ENCODE results near the gene CMIP. TPM values are rescaled to one million over a fixed set of nuclear protein-coding genes. Genes with fewer than 3 reads are reported as not detected.
A peak's percentile ranks its signal among the peaks of the same experiment; 100 is the strongest.

The CMIP gene
- total RNA-seq, 4 donors from 2014 or later, result 40.0 to 69.6 (median 47.0) TPM

DNA sequence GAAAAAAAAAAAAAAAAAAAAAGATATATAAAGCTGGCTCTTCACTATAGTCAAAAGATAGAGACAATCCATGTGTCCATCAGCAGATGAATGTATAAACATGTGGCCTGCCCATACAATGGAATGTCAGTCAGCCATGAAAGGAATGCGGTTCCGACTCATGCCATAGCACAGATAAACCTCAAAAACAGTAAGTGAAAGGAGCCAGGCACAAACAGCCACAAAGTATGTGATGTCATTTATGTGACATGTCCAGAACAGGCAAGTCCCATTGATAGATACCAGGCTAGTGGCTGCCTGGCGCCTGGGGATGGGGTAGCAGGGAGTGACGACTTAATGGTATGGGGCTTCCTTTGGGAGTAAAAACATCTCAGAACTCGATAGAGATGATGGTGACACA lies 155.7 kb downstream of the CMIP start:
- WGBS, 2 donors (ENCODE audit: low coverage in 1 of 2), result 88 to 89% methylated on average over 2 to 5 of the region's 5 CpGs
- in situ Hi-C loops (cut with MboI; ENCODE audit: low pct_ligation_motif_present in 1 of 4, low pct_unique_long_range_greater_than_20kb in 1 of 4, low sequenced_read_pairs in 3 of 4), result loop anchor here in 1 of 4 donors (25.0 kb wide), 1 partner anchor 188 kb away; no protein-coding TSS in a partner anchor
- Histone ChIP-seq H3K4me3 (no peak overlapping the region), H3K27me3 (no peaks in the 10 kb centered on the region), H3K4me1 (peaks cover 0 to 21% (median 9%) of the 10 kb centered on the region in 4 donors), H3K27ac (peak overlapping the region in 1 of 4 donors; percentile 22), H3K9me3 (no peaks in the 10 kb centered on the region), H3K36me3 (no peaks in the 10 kb centered on the region)
- intact Hi-C loops (cut with DNase I; ENCODE audit: low total_unique reads), result no loop called here
- DNase-seq, result no peak
- TF ChIP-seq EP300 (IDR thresholded peaks at IDR 0.05; ENCODE audit: low read depth) (no peak), POLR2A (IDR thresholded peaks at IDR 0.05) (no peak), POLR2AphosphoS5 (IDR thresholded peaks at IDR 0.05) (peak in 2 of 3 donors; percentile 51)
- TF ChIP-seq, protein P1, sequence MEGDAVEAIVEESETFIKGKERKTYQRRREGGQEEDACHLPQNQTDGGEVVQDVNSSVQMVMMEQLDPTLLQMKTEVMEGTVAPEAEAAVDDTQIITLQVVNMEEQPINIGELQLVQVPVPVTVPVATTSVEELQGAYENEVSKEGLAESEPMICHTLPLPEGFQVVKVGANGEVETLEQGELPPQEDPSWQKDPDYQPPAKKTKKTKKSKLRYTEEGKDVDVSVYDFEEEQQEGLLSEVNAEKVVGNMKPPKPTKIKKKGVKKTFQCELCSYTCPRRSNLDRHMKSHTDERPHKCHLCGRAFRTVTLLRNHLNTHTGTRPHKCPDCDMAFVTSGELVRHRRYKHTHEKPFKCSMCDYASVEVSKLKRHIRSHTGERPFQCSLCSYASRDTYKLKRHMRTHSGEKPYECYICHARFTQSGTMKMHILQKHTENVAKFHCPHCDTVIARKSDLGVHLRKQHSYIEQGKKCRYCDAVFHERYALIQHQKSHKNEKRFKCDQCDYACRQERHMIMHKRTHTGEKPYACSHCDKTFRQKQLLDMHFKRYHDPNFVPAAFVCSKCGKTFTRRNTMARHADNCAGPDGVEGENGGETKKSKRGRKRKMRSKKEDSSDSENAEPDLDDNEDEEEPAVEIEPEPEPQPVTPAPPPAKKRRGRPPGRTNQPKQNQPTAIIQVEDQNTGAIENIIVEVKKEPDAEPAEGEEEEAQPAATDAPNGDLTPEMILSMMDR (IDR thresholded peaks at IDR 0.05), result no peak

DNA sequence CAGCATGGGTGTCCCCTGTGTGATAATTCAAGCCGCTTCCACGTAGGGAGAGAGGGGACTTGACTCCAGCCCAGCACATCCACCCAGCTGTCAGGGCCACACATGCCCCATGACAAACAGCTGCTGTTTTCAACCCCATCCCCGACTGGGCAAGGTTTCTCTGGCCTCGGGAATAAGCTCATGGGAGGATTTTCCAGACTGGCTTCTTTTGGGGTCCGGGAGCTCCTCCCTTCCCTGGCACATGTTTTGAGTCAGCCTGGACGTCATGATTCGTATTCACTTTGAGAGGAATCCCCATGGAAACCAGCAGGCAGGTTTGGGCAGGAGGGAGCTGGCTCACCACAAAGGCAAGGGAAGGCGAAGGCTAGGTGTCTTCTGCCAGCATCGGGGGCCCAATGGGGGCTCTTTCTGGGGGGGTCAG lies 156.4 kb downstream of the CMIP start:
- Histone ChIP-seq H3K4me1 (peaks cover 0 to 21% (median 9%) of the 10 kb centered on the region in 4 donors), H3K4me3 (no peak overlapping the region), H3K27me3 (no peaks in the 10 kb centered on the region), H3K9me3 (no peaks in the 10 kb centered on the region), H3K27ac (peak overlapping the region in 2 of 4 donors; percentile 19 to 22), H3K36me3 (no peaks in the 10 kb centered on the region)
- intact Hi-C loops (cut with DNase I; ENCODE audit: low total_unique reads) (no loop called here), in situ Hi-C loops (cut with MboI; ENCODE audit: low pct_ligation_motif_present in 1 of 4, low pct_unique_long_range_greater_than_20kb in 1 of 4, low sequenced_read_pairs in 3 of 4) (loop anchor here in 1 of 4 donors (25.0 kb wide), 1 partner anchor 189 kb away; no protein-coding TSS in a partner anchor)
- TF ChIP-seq EP300 (IDR thresholded peaks at IDR 0.05; ENCODE audit: low read depth) (no peak), POLR2A (IDR thresholded peaks at IDR 0.05) (no peak), POLR2AphosphoS5 (IDR thresholded peaks at IDR 0.05) (no peak)
- TF ChIP-seq, protein P1 (IDR thresholded peaks at IDR 0.05), result no peak
- 66% methylated on average over 9 of the region's 9 CpGs; no CpG with 5 or more reads in 1 of the 2 donors for WGBS, 2 donors (ENCODE audit: low coverage in 1 of 2)
- DNase-seq, result no peak

DNA sequence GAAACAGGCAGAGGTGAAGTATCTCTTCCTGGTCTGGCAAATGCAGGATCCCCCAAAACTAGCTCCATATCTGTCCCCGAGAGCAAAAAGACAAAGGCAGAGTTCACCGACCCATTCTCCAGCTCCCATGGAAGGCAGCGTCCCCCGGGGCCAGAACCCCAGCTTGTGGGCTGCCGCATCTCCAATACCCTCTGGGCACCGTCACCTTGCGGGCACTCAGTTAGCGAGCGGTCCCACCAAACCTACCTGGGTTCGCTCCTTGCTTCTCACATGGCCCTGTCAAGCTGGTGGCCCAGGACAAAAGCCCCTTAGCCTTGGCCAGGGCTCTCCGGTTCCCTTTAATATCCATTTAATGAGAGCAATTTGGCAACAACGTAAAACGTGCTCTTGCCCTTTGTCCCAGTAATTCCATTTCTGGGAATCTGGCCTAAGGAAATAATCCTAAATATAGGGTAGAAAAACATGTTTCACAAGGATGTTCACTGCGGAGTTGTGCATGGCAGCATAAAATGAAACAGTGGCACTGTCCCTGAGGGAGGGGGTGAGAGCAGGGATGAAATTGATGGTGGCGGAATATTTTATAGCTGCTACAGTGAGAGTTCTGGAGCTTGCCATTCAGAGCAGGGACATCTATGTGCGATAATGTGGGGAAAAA lies 157.1 kb downstream of the CMIP start:
- no peaks in the 10 kb centered on the region for H3K9me3 ChIP-seq
- intact Hi-C loops (cut with DNase I; ENCODE audit: low total_unique reads) (no loop called here), in situ Hi-C loops (cut with MboI; ENCODE audit: low pct_ligation_motif_present in 1 of 4, low pct_unique_long_range_greater_than_20kb in 1 of 4, low sequenced_read_pairs in 3 of 4) (loop anchor here in 1 of 4 donors (25.0 kb wide), 1 partner anchor 189 kb away; no protein-coding TSS in a partner anchor)
- TF ChIP-seq, protein P1 (IDR thresholded peaks at IDR 0.05), result no peak
- TF ChIP-seq POLR2A (IDR thresholded peaks at IDR 0.05) (no peak), POLR2AphosphoS5 (IDR thresholded peaks at IDR 0.05) (no peak), EP300 (IDR thresholded peaks at IDR 0.05; ENCODE audit: low read depth) (no peak)
- no peak for DNase-seq
- H3K27me3 ChIP-seq, result no peaks in the 10 kb centered on the region
- no peaks in the 10 kb centered on the region for H3K36me3 ChIP-seq
- peaks cover 0 to 21% (median 9%) of the 10 kb centered on the region in 4 donors for H3K4me1 ChIP-seq
- no peak overlapping the region for H3K4me3 ChIP-seq
- 67 to 73% methylated on average over 6 to 16 of the region's 16 CpGs for WGBS, 2 donors (ENCODE audit: low coverage in 1 of 2)
- peak overlapping the region in 2 of 4 donors; percentile 19 to 22 for H3K27ac ChIP-seq

DNA sequence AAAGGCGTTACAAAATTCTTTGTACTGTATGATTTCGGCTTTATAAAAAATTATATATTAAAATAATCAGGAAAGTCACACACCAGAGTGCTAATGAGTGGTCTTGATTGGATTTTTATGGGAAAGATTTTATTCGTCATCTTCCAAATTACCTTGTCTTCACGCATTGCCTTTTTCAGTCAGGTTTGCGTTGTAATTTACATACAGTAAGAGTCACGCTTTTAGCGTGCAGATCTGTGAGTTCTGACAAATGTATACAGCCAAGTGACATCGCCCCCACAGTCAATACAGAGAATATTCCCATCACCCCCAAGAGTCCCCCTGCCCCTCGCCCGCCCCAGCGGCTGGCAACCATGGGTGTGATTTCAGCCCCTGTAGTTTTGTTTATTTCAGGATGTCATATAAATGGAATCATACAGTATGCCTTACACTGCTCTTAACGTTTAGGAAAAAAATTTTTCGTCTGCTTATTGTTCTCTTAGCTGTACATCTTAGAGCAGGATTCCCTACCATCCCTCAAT lies 157.7 kb downstream of the CMIP start:
- in situ Hi-C loops (cut with MboI; ENCODE audit: low pct_ligation_motif_present in 1 of 4, low pct_unique_long_range_greater_than_20kb in 1 of 4, low sequenced_read_pairs in 3 of 4) (loop anchor here in 1 of 4 donors (25.0 kb wide), 1 partner anchor 190 kb away; no protein-coding TSS in a partner anchor), intact Hi-C loops (cut with DNase I; ENCODE audit: low total_unique reads) (no loop called here)
- 83 to 84% methylated on average over 10 to 13 of the region's 13 CpGs for WGBS, 2 donors (ENCODE audit: low coverage in 1 of 2)
- Histone ChIP-seq H3K4me1 (peaks cover 0 to 21% (median 9%) of the 10 kb centered on the region in 4 donors), H3K9me3 (no peaks in the 10 kb centered on the region), H3K4me3 (no peak overlapping the region), H3K27ac (no peak overlapping the region), H3K27me3 (no peaks in the 10 kb centered on the region), H3K36me3 (no peaks in the 10 kb centered on the region)
- TF ChIP-seq EP300 (IDR thresholded peaks at IDR 0.05; ENCODE audit: low read depth) (no peak), POLR2AphosphoS5 (IDR thresholded peaks at IDR 0.05) (no peak), POLR2A (IDR thresholded peaks at IDR 0.05) (no peak)
- TF ChIP-seq, protein P1 (IDR thresholded peaks at IDR 0.05), result no peak
- DNase-seq, result no peak

All from transverse colon (tissue), 4 donors.